ENCODE measurements around the gene ABHD15.

The ABHD15 gene

GRCh38 chr17:29595107-29595942 lies 28.5 kb upstream of the ABHD15 start:
- FAIRE-seq (no peak), DNase-seq (ENCODE audit: insufficient read length, low spot score) (no peak)
- TF ChIP-seq PAX5 (IDR thresholded peaks at IDR 0.05; ENCODE audit: insufficient read depth, low read length, severe bottlenecking), result no peak
- TF ChIP-seq POLR2A (IDR thresholded peaks at IDR 0.05; ENCODE audit: low read depth, low read length), result no peak
- TF ChIP-seq POLR2AphosphoS5 (IDR thresholded peaks at IDR 0.05; ENCODE audit: low read depth, low read length), result no peak
- TF ChIP-seq SPI1 (IDR thresholded peaks at IDR 0.05; ENCODE audit: low read depth, low read length), result no peak
- no peak for TF ChIP-seq TAF1 (IDR thresholded peaks at IDR 0.05; ENCODE audit: low read depth, low read length)
- no peak for TF ChIP-seq POU2F2 (IDR thresholded peaks at IDR 0.05; ENCODE audit: low read depth, low read length)

- FAIRE-seq, result no peak
- no peak for DNase-seq (ENCODE audit: insufficient read length, low spot score)
- no peak for TF ChIP-seq POLR2A (IDR thresholded peaks at IDR 0.05; ENCODE audit: low read depth, low read length)
- TF ChIP-seq PAX5 (IDR thresholded peaks at IDR 0.05; ENCODE audit: insufficient read depth, low read length, severe bottlenecking), result no peak
- no peak for TF ChIP-seq SPI1 (IDR thresholded peaks at IDR 0.05; ENCODE audit: low read depth, low read length)
- no peak for TF ChIP-seq POU2F2 (IDR thresholded peaks at IDR 0.05; ENCODE audit: low read depth, low read length)
- no peak for TF ChIP-seq POLR2AphosphoS5 (IDR thresholded peaks at IDR 0.05; ENCODE audit: low read depth, low read length)
- TF ChIP-seq TAF1 (IDR thresholded peaks at IDR 0.05; ENCODE audit: low read depth, low read length), result no peak
These were observed 27.8 kb upstream of the ABHD15 start for GRCh38 chr17:29594519-29595090.

GRCh38 chr17:29593591-29594518 lies 27.0 kb upstream of the ABHD15 start:
- no peak for TF ChIP-seq SPI1 (IDR thresholded peaks at IDR 0.05; ENCODE audit: low read depth, low read length)
- TF ChIP-seq POLR2AphosphoS5 (IDR thresholded peaks at IDR 0.05; ENCODE audit: low read depth, low read length), result no peak
- no peak for TF ChIP-seq POLR2A (IDR thresholded peaks at IDR 0.05; ENCODE audit: low read depth, low read length)
- no peak for TF ChIP-seq TAF1 (IDR thresholded peaks at IDR 0.05; ENCODE audit: low read depth, low read length)
- TF ChIP-seq POU2F2 (IDR thresholded peaks at IDR 0.05; ENCODE audit: low read depth, low read length), result no peak
- TF ChIP-seq PAX5 (IDR thresholded peaks at IDR 0.05; ENCODE audit: insufficient read depth, low read length, severe bottlenecking), result no peak
- DNase-seq (ENCODE audit: insufficient read length, low spot score) (no peak), FAIRE-seq (no peak)

- DNase-seq (ENCODE audit: insufficient read length, low spot score) (no peak), FAIRE-seq (no peak)
- TF ChIP-seq PAX5 (IDR thresholded peaks at IDR 0.05; ENCODE audit: insufficient read depth, low read length, severe bottlenecking) (no peak), TAF1 (IDR thresholded peaks at IDR 0.05; ENCODE audit: low read depth, low read length) (no peak), POLR2A (IDR thresholded peaks at IDR 0.05; ENCODE audit: low read depth, low read length) (no peak), POLR2AphosphoS5 (IDR thresholded peaks at IDR 0.05; ENCODE audit: low read depth, low read length) (no peak), POU2F2 (IDR thresholded peaks at IDR 0.05; ENCODE audit: low read depth, low read length) (no peak), SPI1 (IDR thresholded peaks at IDR 0.05; ENCODE audit: low read depth, low read length) (no peak)
These were observed 26.2 kb upstream of the ABHD15 start, which contains the start of gene ANKRD13B for GRCh38 chr17:29592850-29593551. Gene ANKRD13B, plus strand, starts transcription at chr17:29593132. Its CDS starts 490 bp downstream, at chr17:29593622.

- FAIRE-seq (peak; percentile 78), DNase-seq (ENCODE audit: insufficient read length, low spot score) (peak; percentile 85)
- TF ChIP-seq SPI1 (IDR thresholded peaks at IDR 0.05; ENCODE audit: low read depth, low read length) (no peak), TAF1 (IDR thresholded peaks at IDR 0.05; ENCODE audit: low read depth, low read length) (no peak), PAX5 (IDR thresholded peaks at IDR 0.05; ENCODE audit: insufficient read depth, low read length, severe bottlenecking) (no peak), POU2F2 (IDR thresholded peaks at IDR 0.05; ENCODE audit: low read depth, low read length) (0 out of 2 replicates have a peak, but pooled peaks have one; percentile 21)
These were observed 25.1 kb upstream of the ABHD15 start for GRCh38 chr17:29591737-29592608.

GRCh38 chr17:29591146-29591736 lies 24.4 kb upstream of the ABHD15 start:
- FAIRE-seq, result peak; percentile 20
- TF ChIP-seq PAX5 (IDR thresholded peaks at IDR 0.05; ENCODE audit: insufficient read depth, low read length, severe bottlenecking) (no peak), TAF1 (IDR thresholded peaks at IDR 0.05; ENCODE audit: low read depth, low read length) (no peak), POLR2A (IDR thresholded peaks at IDR 0.05; ENCODE audit: low read depth, low read length) (no peak), POU2F2 (IDR thresholded peaks at IDR 0.05; ENCODE audit: low read depth, low read length) (no peak), POLR2AphosphoS5 (IDR thresholded peaks at IDR 0.05; ENCODE audit: low read depth, low read length) (no peak)
- DNase-seq (ENCODE audit: insufficient read length, low spot score), result no peak

- DNase-seq (ENCODE audit: insufficient read length, low spot score) (no peak), FAIRE-seq (peak; percentile 87)
- TF ChIP-seq PAX5 (IDR thresholded peaks at IDR 0.05; ENCODE audit: insufficient read depth, low read length, severe bottlenecking), result no peak
- no peak for TF ChIP-seq TAF1 (IDR thresholded peaks at IDR 0.05; ENCODE audit: low read depth, low read length)
- no peak for TF ChIP-seq POLR2A (IDR thresholded peaks at IDR 0.05; ENCODE audit: low read depth, low read length)
- no peak for TF ChIP-seq POLR2AphosphoS5 (IDR thresholded peaks at IDR 0.05; ENCODE audit: low read depth, low read length)
- no peak for TF ChIP-seq SPI1 (IDR thresholded peaks at IDR 0.05; ENCODE audit: low read depth, low read length)
- TF ChIP-seq POU2F2 (IDR thresholded peaks at IDR 0.05; ENCODE audit: low read depth, low read length), result no peak
These were observed 23.7 kb upstream of the ABHD15 start for GRCh38 chr17:29590411-29591145.

All from GM12891 (cell line).